ENCODE results near the gene LDB2. TPM values are rescaled to one million over a fixed set of nuclear protein-coding genes. Genes with fewer than 3 reads are reported as not detected.

LDB2 gene
- total RNA-seq, 2 donors from 2014 or later = 11.4 to 14.5 TPM

- no peak overlapping the region for H3K4me3 ChIP-seq (ENCODE audit: low read length)
- peaks cover 19% of the 10 kb centered on the region for H3K4me1 Mint-ChIP-seq
- H3K27me3 Mint-ChIP-seq (ENCODE audit: insufficient read depth) = no peaks in the 10 kb centered on the region
- peaks cover 14% of the 10 kb centered on the region for H3K9me3 Mint-ChIP-seq
- no peak overlapping the region for H3K27ac Mint-ChIP-seq
- no peaks in the 10 kb centered on the region for H3K27me3 ChIP-seq (ENCODE audit: control insufficient read depth, insufficient read depth, low read length, poor library complexity, severe bottlenecking)
- no peak overlapping the region for H3K4me3 Mint-ChIP-seq
- H3K4me1 ChIP-seq (ENCODE audit: control insufficient read depth, insufficient read depth, low read length) = no peaks in the 10 kb centered on the region
- H3K9ac ChIP-seq (ENCODE audit: extremely low read depth, low read length, poor library complexity, severe bottlenecking) = no peak overlapping the region
- H3K36me3 Mint-ChIP-seq (ENCODE audit: low read depth) = peaks cover 5% of the 10 kb centered on the region
- DNase-seq = no peak
- H3K9me3 ChIP-seq (ENCODE audit: control insufficient read depth, low read length) = peaks cover 7% of the 10 kb centered on the region
- TF ChIP-seq CTCF (conservative IDR thresholded peaks at IDR 0.05) = no peak
- no peaks in the 10 kb centered on the region for H3K36me3 ChIP-seq (ENCODE audit: control insufficient read depth, insufficient read depth, low read length)
- no peak overlapping the region for H3K27ac ChIP-seq (ENCODE audit: low read depth, low read length)
Measured at GRCh38 chr4:16728111-16728510, 170.3 kb downstream of the LDB2 start.

GRCh38 chr4:16727218-16727617, 171.2 kb downstream of the LDB2 start:
- H3K36me3 Mint-ChIP-seq (ENCODE audit: low read depth) = peaks cover 5% of the 10 kb centered on the region
- H3K4me3 Mint-ChIP-seq = no peak overlapping the region
- Histone ChIP-seq H3K36me3 (ENCODE audit: control insufficient read depth, insufficient read depth, low read length) (no peaks in the 10 kb centered on the region), H3K4me3 (ENCODE audit: low read length) (no peak overlapping the region), H3K9ac (ENCODE audit: extremely low read depth, low read length, poor library complexity, severe bottlenecking) (no peak overlapping the region), H3K27me3 (ENCODE audit: control insufficient read depth, insufficient read depth, low read length, poor library complexity, severe bottlenecking) (no peaks in the 10 kb centered on the region), H3K27ac (ENCODE audit: low read depth, low read length) (no peak overlapping the region), H3K9me3 (ENCODE audit: control insufficient read depth, low read length) (peaks cover 7% of the 10 kb centered on the region), H3K4me1 (ENCODE audit: control insufficient read depth, insufficient read depth, low read length) (no peaks in the 10 kb centered on the region)
- no peak for TF ChIP-seq CTCF (conservative IDR thresholded peaks at IDR 0.05)
- DNase-seq = no peak
- H3K27ac Mint-ChIP-seq = no peak overlapping the region
- no peaks in the 10 kb centered on the region for H3K27me3 Mint-ChIP-seq (ENCODE audit: insufficient read depth)
- 90 to 91% methylated on average over 6 of the region's 6 CpGs for WGBS, 2 experiments (ENCODE audit: insufficient coverage in 1 of 2, insufficient read length in 1 of 2)
- peaks cover 14% of the 10 kb centered on the region for H3K4me1 Mint-ChIP-seq
- H3K9me3 Mint-ChIP-seq = peaks cover 17% of the 10 kb centered on the region

- peaks cover 17% of the 10 kb centered on the region for H3K9me3 Mint-ChIP-seq
- Histone ChIP-seq H3K9me3 (ENCODE audit: control insufficient read depth, low read length) (peaks cover 7% of the 10 kb centered on the region), H3K4me1 (ENCODE audit: control insufficient read depth, insufficient read depth, low read length) (no peaks in the 10 kb centered on the region), H3K36me3 (ENCODE audit: control insufficient read depth, insufficient read depth, low read length) (no peaks in the 10 kb centered on the region), H3K27me3 (ENCODE audit: control insufficient read depth, insufficient read depth, low read length, poor library complexity, severe bottlenecking) (no peaks in the 10 kb centered on the region), H3K27ac (ENCODE audit: low read depth, low read length) (no peak overlapping the region), H3K9ac (ENCODE audit: extremely low read depth, low read length, poor library complexity, severe bottlenecking) (no peak overlapping the region), H3K4me3 (ENCODE audit: low read length) (no peak overlapping the region)
- H3K27ac Mint-ChIP-seq = no peak overlapping the region
- no peak overlapping the region for H3K4me3 Mint-ChIP-seq
- TF ChIP-seq CTCF (conservative IDR thresholded peaks at IDR 0.05) = no peak
- no peaks in the 10 kb centered on the region for H3K27me3 Mint-ChIP-seq (ENCODE audit: insufficient read depth)
- peaks cover 8% of the 10 kb centered on the region for H3K4me1 Mint-ChIP-seq
- 96 to 100% methylated on average over 1 to 7 of the region's 8 CpGs for WGBS, 2 experiments (ENCODE audit: insufficient coverage in 1 of 2, insufficient read length in 1 of 2)
- H3K36me3 Mint-ChIP-seq (ENCODE audit: low read depth) = peaks cover 5% of the 10 kb centered on the region
- no peak for DNase-seq
Measured at GRCh38 chr4:16726368-16727050, 171.9 kb downstream of the LDB2 start.
